Body of pancreas (tissue), 4 donors: ENCODE data around the gene UNC45B.

ENCODE experiments used
- CTCF ChIP-seq, 7 experiments: fragments of 450-650 bp in 4 of 7; fragments of 200-600 bp in 3 of 7; sonication (generic) in 3 of 7; IDR thresholded peaks; one replicate each; pipeline ENCODE4 v1.5.1; 2016 to 2019; ENCODE audit warnings: antibody characterized with exemption in 7 of 7
- POLR2A ChIP-seq, 3 donors: fragments of 450-650 bp; IDR thresholded peaks; one replicate each; pipeline ENCODE4 v1.6.1; 2016; ENCODE audit warnings: antibody characterized with exemption in 3 of 3, mild to moderate bottlenecking in 2 of 3

GRCh38 chr17:35146214-35146833 is 1.3 kb upstream of the UNC45B start:
- TF ChIP-seq CTCF (IDR thresholded peaks at IDR 0.05) = no peak
- no peak for TF ChIP-seq POLR2A (IDR thresholded peaks at IDR 0.05)
